ENCODE results near the gene PHLPP1.

GRCh38 chr18:62885804-62886203 is 170.5 kb downstream of the PHLPP1 start:
- no peak for TF ChIP-seq POLR2A (IDR thresholded peaks at IDR 0.05)
- TF ChIP-seq CTCF (IDR thresholded peaks at IDR 0.05 in 8 of 11, conservative IDR thresholded peaks at IDR 0.05 in 3 of 11), result no peak
- no peak for TF ChIP-seq POLR2AphosphoS5 (IDR thresholded peaks at IDR 0.05)

All from spleen (tissue), 7 donors.